IMR-90 (cell line): ENCODE measurements around the gene DCAF12L1. TPM values are rescaled to one million over a fixed set of nuclear protein-coding genes. Genes with fewer than 3 reads are reported as not detected.

Experiments
- ATAC-seq: fragments of 200-7000 bp; cut with Tn5 transposase; 2 replicates; pipeline ENCODE4 v1.9.1; 2020; ENCODE audit warnings: low read depth, mild to moderate bottlenecking, moderate library complexity
- BruUV-seq: library from RNA; stranded (reverse); fragments of 400-500 nt; replicated peaks from 2 replicates; lab custom pipeline; 2021; lab: Mats Ljungman, UMichigan
- CTCF ChIA-PET: fragments of 300-600 bp; formaldehyde crosslinking; extraction: SDS; loops from one replicate; lab custom pipeline; 2021; ENCODE audit warnings: antibody characterized with exemption; lab: Yijun Ruan, JAX
- POLR2A ChIA-PET: fragments of 300-600 bp; sonication (Branson Sonifier 250); formaldehyde crosslinking; loops from one replicate; lab custom pipeline; 2022; ENCODE audit warnings: antibody characterized with exemption; ENCODE audit not compliant: unreplicated experiment; lab: Charles Lee
- DNase-seq: peaks from one replicate; pipeline ENCODE4 v3.0.0; 2013
- H2AFZ ChIP-seq: replicated peaks from 2 replicates; pipeline ENCODE3; 2013; ENCODE audit warnings: low read length, mild to moderate bottlenecking; ENCODE audit not compliant: poor library complexity
- H2AK5ac ChIP-seq: 2 replicates; pipeline ENCODE4 v1.6.1; 2013; ENCODE audit warnings: low read depth, low read length, inconsistent platforms
- H2AK9ac ChIP-seq: replicated peaks from 2 replicates; pipeline ENCODE3; 2013; ENCODE audit warnings: mild to moderate bottlenecking, low read depth, low read length, moderate library complexity; ENCODE audit not compliant: poor library complexity
- H2BK120ac ChIP-seq: 2 replicates; pipeline ENCODE4 v1.6.1; 2013; ENCODE audit warnings: low read depth, low read length, inconsistent platforms
- H2BK15ac ChIP-seq: 3 replicates; pipeline ENCODE4 v1.6.1; 2013; ENCODE audit warnings: low read depth, low read length, inconsistent platforms
- H2BK20ac ChIP-seq: 2 replicates; pipeline ENCODE4 v1.6.1; 2013; ENCODE audit warnings: low read depth, mild to moderate bottlenecking, inconsistent platforms, low read length, moderate library complexity
- H2BK5ac ChIP-seq: 2 replicates; pipeline ENCODE4 v1.6.1; 2013; ENCODE audit warnings: mild to moderate bottlenecking, low read depth, low read length, inconsistent platforms; ENCODE audit not compliant: poor library complexity, severe bottlenecking
- H3K14ac ChIP-seq: replicated peaks from 2 replicates; pipeline ENCODE4 v1.6.1; 2013; ENCODE audit warnings: low read depth, low read length, inconsistent platforms
- H3K18ac ChIP-seq: 2 replicates; pipeline ENCODE4 v1.6.1; 2013; ENCODE audit warnings: low read depth, low read length, control low read depth
- H3K23ac ChIP-seq: 2 replicates; pipeline ENCODE4 v1.6.1; 2013; ENCODE audit warnings: low read depth, low read length, inconsistent platforms
- H3K27ac ChIP-seq: 2 replicates; pipeline ENCODE4 v1.5.1; 2013; ENCODE audit warnings: mild to moderate bottlenecking, control low read depth, low read length; ENCODE audit not compliant: insufficient read depth
- H3K27me3 ChIP-seq: 2 replicates; pipeline ENCODE4 v1.6.1; 2013; ENCODE audit warnings: low read length; ENCODE audit not compliant: control insufficient read depth, insufficient read depth
- H3K36me3 ChIP-seq: 2 replicates; pipeline ENCODE4 v1.6.1; 2013; ENCODE audit warnings: low read length, mixed read lengths; ENCODE audit not compliant: control insufficient read depth, insufficient read depth
- H3K4ac ChIP-seq: 2 replicates; pipeline ENCODE4 v1.6.1; 2013; ENCODE audit warnings: low read depth, low read length, inconsistent platforms
- H3K4me1 ChIP-seq: 2 replicates; pipeline ENCODE4 v1.6.1; 2013; ENCODE audit warnings: low read length, mixed read lengths; ENCODE audit not compliant: control insufficient read depth, insufficient read depth
- H3K4me2 ChIP-seq: 2 replicates; pipeline ENCODE4 v1.6.1; 2013; ENCODE audit warnings: low read depth, mild to moderate bottlenecking, control low read depth, low read length, moderate library complexity
- H3K4me3 ChIP-seq: 2 replicates; pipeline ENCODE4 v1.5.1; 2013; ENCODE audit warnings: low read depth, mild to moderate bottlenecking, control low read depth, low read length, moderate library complexity; ENCODE audit not compliant: insufficient read depth
- H3K56ac ChIP-seq: 2 replicates; pipeline ENCODE4 v1.6.1; 2013; ENCODE audit warnings: low read length, inconsistent platforms; ENCODE audit not compliant: insufficient read depth; ENCODE audit errors: extremely low read depth
- H3K79me1 ChIP-seq, 2 experiments: 2 replicates each; pipeline ENCODE4 v1.6.1; 2013; ENCODE audit warnings: low read length in 2 of 2, inconsistent platforms in 1 of 2, low read depth in 1 of 2
- H3K9ac ChIP-seq: 2 replicates; pipeline ENCODE4 v1.6.1; 2013; ENCODE audit warnings: low read depth, low read length, control low read depth
- H3K9me1 ChIP-seq: 2 replicates; pipeline ENCODE4 v1.6.1; 2013; ENCODE audit warnings: low read length, inconsistent platforms; ENCODE audit not compliant: insufficient read depth
- H3K9me3 ChIP-seq: 2 replicates; pipeline ENCODE4 v1.6.1; 2013; ENCODE audit warnings: low read length; ENCODE audit not compliant: control insufficient read depth, insufficient read depth
- H4K20me1 ChIP-seq: 2 replicates; pipeline ENCODE4 v1.6.1; 2013; ENCODE audit warnings: low read length, inconsistent platforms; ENCODE audit not compliant: insufficient read depth
- H4K5ac ChIP-seq: 2 replicates; pipeline ENCODE4 v1.6.1; 2013; ENCODE audit warnings: mild to moderate bottlenecking, low read depth, low read length, control low read depth
- H4K8ac ChIP-seq, 2 experiments: 2 replicates each; pipeline ENCODE4 v1.6.1; 2013; ENCODE audit warnings: low read depth in 2 of 2, low read length in 2 of 2, control low read depth in 1 of 2, inconsistent platforms in 1 of 2
- H4K91ac ChIP-seq: 2 replicates; pipeline ENCODE4 v1.6.1; 2013; ENCODE audit warnings: low read depth, low read length, inconsistent platforms; ENCODE audit not compliant: insufficient read depth
- BHLHE40 ChIP-seq: fragments of 150-350 bp; IDR thresholded peaks from 2 replicates; pipeline ENCODE4 v1.6.1; 2016; ENCODE audit warnings: mild to moderate bottlenecking, low read depth, low read length
- CEBPB ChIP-seq: IDR thresholded peaks from 2 replicates; pipeline ENCODE4 v1.6.1; 2012; ENCODE audit warnings: low read depth, low read length, improper control_type of control experiment
- CHD1 ChIP-seq: IDR thresholded peaks from 2 replicates; pipeline ENCODE4 v1.6.1; 2012; ENCODE audit warnings: low read depth, low read length, improper control_type of control experiment
- ELK1 ChIP-seq: fragments of 150-350 bp; IDR thresholded peaks from 2 replicates; pipeline ENCODE4 v1.6.1; 2016; ENCODE audit warnings: low read depth, mild to moderate bottlenecking, low read length, moderate library complexity, borderline replicate concordance
- FOS ChIP-seq: fragments of 150-350 bp; IDR thresholded peaks from 2 replicates; pipeline ENCODE4 v1.6.1; 2016; ENCODE audit warnings: low read depth, low read length
- MAFK ChIP-seq: IDR thresholded peaks from 2 replicates; pipeline ENCODE4 v1.6.1; 2012; ENCODE audit warnings: low read depth, low read length, improper control_type of control experiment
- MAZ ChIP-seq: IDR thresholded peaks from 2 replicates; pipeline ENCODE4 v1.6.1; 2012; ENCODE audit warnings: low read depth, mild to moderate bottlenecking, low read length, improper control_type of control experiment, moderate library complexity, borderline replicate concordance
- MXI1 ChIP-seq: IDR thresholded peaks from 2 replicates; pipeline ENCODE4 v1.6.1; 2012; ENCODE audit warnings: low read depth, mild to moderate bottlenecking, low read length, moderate library complexity, borderline replicate concordance
- NFE2L2 ChIP-seq: fragments of 150-350 bp; IDR thresholded peaks from 2 replicates; pipeline ENCODE4 v1.6.1; 2016; ENCODE audit warnings: low read depth, mild to moderate bottlenecking, low read length
- POLR2A ChIP-seq: IDR thresholded peaks from 2 replicates; pipeline ENCODE4 v1.6.1; 2012; ENCODE audit warnings: mild to moderate bottlenecking, low read depth, low read length
- RAD21 ChIP-seq: IDR thresholded peaks from 2 replicates; pipeline ENCODE4 v1.6.1; 2012; ENCODE audit warnings: low read length, improper control_type of control experiment
- RCOR1 ChIP-seq: IDR thresholded peaks from 2 replicates; pipeline ENCODE4 v1.6.1; 2012; ENCODE audit warnings: mild to moderate bottlenecking, low read length, improper control_type of control experiment; ENCODE audit not compliant: insufficient replicate concordance
- RFX5 ChIP-seq: IDR thresholded peaks from 2 replicates; pipeline ENCODE4 v1.8.0; 2012; ENCODE audit warnings: low read depth, mild to moderate bottlenecking, low read length, moderate library complexity
- SMC3 ChIP-seq: fragments of 150-350 bp; IDR thresholded peaks from 2 replicates; pipeline ENCODE4 v1.6.1; 2016; ENCODE audit warnings: low read depth, mild to moderate bottlenecking, antibody characterized with exemption, low read length, moderate library complexity
- WGBS, 2 experiments: methylation state at CpG; one replicate each; pipeline versions ENCODE4 v1.1.5 to v1.1.7; 2013; ENCODE audit warnings: missing lambda C conversion rate in 2 of 2; ENCODE audit not compliant: insufficient read length in 1 of 2; ENCODE audit errors: extremely low coverage in 2 of 2; 5-methylcytosine and 5-hydroxymethylcytosine counted together
- dilution Hi-C: fragments of 300-500 bp; cut with HindIII; formaldehyde crosslinking; loops from one replicate; pipeline ENCODE4 v1.14.3; 2018; ENCODE audit warnings: low sequenced_read_pairs; ENCODE audit not compliant: unreplicated experiment
- in situ Hi-C: fragments of 300-500 bp; cut with MboI; formaldehyde crosslinking; loops from 3 replicates; pipeline ENCODE4 v1.14.3; 2019; ENCODE audit warnings: low sequenced_read_pairs, inconsistent platforms, mixed read lengths
- intact Hi-C: fragments of 100-400 bp; cut with micrococcal nuclease; formaldehyde crosslinking; loops from 2 replicates; pipeline ENCODE4 v1.10.0; 2022
- polyA plus RNA-seq, 3 experiments: library from polyadenylated mRNA; depleted of rRNA; stranded (reverse); fragments of >200 nt; gene quantifications; 2 replicates each; pipeline ENCODE4 v1.2.3, GENCODE V29; 2012; ENCODE audit warnings: low replicate concordance in 1 of 3
- total RNA-seq: library from RNA; depleted of rRNA; stranded (reverse); fragments of >200 nt; gene quantifications from 2 replicates; pipeline ENCODE4 v1.2.3, GENCODE V29; 2012
- TF ChIP-seq, protein P1 (sequence below): fragments of 150-350 bp; IDR thresholded peaks from 2 replicates; pipeline ENCODE4 v1.6.1; 2017; ENCODE audit warnings: mild to moderate bottlenecking, antibody characterized with exemption, low read length, low read depth
- TF ChIP-seq, protein P2 (sequence below): conservative IDR thresholded peaks from 2 replicates; pipeline ENCODE4 v1.5.1; 2012; ENCODE audit warnings: mild to moderate bottlenecking, low read depth, low read length, improper control_type of control experiment

DCAF12L1 gene
- total and polyA plus RNA-seq, 2 of the 4 experiments (the other 2 are of a cell fraction), result not detected

- in situ Hi-C loops (no loop called here), intact Hi-C loops (no loop called here), dilution Hi-C loops (no loop called here)
- H3K9me1 ChIP-seq, result no peaks in the 10 kb centered on the region
- H3K36me3 ChIP-seq, result no peaks in the 10 kb centered on the region
- BruUV-seq, result no TSS peak
- no peak overlapping the region for H3K9ac ChIP-seq
- no peak overlapping the region for H3K4me3 ChIP-seq
- no peak overlapping the region for H2BK15ac ChIP-seq
- H3K14ac ChIP-seq, result no peak overlapping the region
- no peak for ATAC-seq
- H2BK5ac ChIP-seq, result no peak overlapping the region
- TF ChIP-seq SMC3 (no peak), MXI1 (no peak), BHLHE40 (no peak), RFX5 (no peak), ELK1 (no peak), MAZ (no peak), RAD21 (no peak), FOS (no peak), RCOR1 (no peak), POLR2A (no peak), MAFK (no peak), CHD1 (no peak), NFE2L2 (no peak), CEBPB (no peak)
- TF ChIP-seq, protein P1, sequence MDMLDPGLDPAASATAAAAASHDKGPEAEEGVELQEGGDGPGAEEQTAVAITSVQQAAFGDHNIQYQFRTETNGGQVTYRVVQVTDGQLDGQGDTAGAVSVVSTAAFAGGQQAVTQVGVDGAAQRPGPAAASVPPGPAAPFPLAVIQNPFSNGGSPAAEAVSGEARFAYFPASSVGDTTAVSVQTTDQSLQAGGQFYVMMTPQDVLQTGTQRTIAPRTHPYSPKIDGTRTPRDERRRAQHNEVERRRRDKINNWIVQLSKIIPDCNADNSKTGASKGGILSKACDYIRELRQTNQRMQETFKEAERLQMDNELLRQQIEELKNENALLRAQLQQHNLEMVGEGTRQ, result no peak
- TF ChIP-seq, protein P2, sequence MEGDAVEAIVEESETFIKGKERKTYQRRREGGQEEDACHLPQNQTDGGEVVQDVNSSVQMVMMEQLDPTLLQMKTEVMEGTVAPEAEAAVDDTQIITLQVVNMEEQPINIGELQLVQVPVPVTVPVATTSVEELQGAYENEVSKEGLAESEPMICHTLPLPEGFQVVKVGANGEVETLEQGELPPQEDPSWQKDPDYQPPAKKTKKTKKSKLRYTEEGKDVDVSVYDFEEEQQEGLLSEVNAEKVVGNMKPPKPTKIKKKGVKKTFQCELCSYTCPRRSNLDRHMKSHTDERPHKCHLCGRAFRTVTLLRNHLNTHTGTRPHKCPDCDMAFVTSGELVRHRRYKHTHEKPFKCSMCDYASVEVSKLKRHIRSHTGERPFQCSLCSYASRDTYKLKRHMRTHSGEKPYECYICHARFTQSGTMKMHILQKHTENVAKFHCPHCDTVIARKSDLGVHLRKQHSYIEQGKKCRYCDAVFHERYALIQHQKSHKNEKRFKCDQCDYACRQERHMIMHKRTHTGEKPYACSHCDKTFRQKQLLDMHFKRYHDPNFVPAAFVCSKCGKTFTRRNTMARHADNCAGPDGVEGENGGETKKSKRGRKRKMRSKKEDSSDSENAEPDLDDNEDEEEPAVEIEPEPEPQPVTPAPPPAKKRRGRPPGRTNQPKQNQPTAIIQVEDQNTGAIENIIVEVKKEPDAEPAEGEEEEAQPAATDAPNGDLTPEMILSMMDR, result no peak
- H2AK5ac ChIP-seq, result no peak overlapping the region
- WGBS, 2 experiments, result 70% methylated on average over 24 of the region's 43 CpGs; no CpG with 5 or more reads in 1 of the 2 experiments
- H2AK9ac ChIP-seq, result no peak overlapping the region
- no peak overlapping the region for H3K56ac ChIP-seq
- H3K4ac ChIP-seq, result no peak overlapping the region
- ChIA-PET CTCF (no interaction called here), POLR2A (no interaction called here)
- H3K27ac ChIP-seq, result no peak overlapping the region
- no peak overlapping the region for H2AFZ ChIP-seq
- no peak overlapping the region for H3K18ac ChIP-seq
- no peaks in the 10 kb centered on the region for H3K79me1 ChIP-seq
- H3K4me1 ChIP-seq, result no peaks in the 10 kb centered on the region
- H2BK120ac ChIP-seq, result no peak overlapping the region
- no peaks in the 10 kb centered on the region for H3K27me3 ChIP-seq
- H4K5ac ChIP-seq, result no peak overlapping the region
- no peaks in the 10 kb centered on the region; the same call in 1 of the 2 replicates for H3K9me3 ChIP-seq
- no peaks in the 10 kb centered on the region for H4K20me1 ChIP-seq
- no peak overlapping the region for H2BK20ac ChIP-seq
- no peak overlapping the region for H3K4me2 ChIP-seq
- H4K8ac ChIP-seq, result no peak overlapping the region
- DNase-seq, result no peak
- no peak overlapping the region for H4K91ac ChIP-seq
- no peak overlapping the region for H3K23ac ChIP-seq
Measured at GRCh38 chrX:126551725-126552312, 795 bp downstream of the DCAF12L1 start.
